ENCODE measurements around the gene CTBP2.

Gene CTBP2

DNA sequence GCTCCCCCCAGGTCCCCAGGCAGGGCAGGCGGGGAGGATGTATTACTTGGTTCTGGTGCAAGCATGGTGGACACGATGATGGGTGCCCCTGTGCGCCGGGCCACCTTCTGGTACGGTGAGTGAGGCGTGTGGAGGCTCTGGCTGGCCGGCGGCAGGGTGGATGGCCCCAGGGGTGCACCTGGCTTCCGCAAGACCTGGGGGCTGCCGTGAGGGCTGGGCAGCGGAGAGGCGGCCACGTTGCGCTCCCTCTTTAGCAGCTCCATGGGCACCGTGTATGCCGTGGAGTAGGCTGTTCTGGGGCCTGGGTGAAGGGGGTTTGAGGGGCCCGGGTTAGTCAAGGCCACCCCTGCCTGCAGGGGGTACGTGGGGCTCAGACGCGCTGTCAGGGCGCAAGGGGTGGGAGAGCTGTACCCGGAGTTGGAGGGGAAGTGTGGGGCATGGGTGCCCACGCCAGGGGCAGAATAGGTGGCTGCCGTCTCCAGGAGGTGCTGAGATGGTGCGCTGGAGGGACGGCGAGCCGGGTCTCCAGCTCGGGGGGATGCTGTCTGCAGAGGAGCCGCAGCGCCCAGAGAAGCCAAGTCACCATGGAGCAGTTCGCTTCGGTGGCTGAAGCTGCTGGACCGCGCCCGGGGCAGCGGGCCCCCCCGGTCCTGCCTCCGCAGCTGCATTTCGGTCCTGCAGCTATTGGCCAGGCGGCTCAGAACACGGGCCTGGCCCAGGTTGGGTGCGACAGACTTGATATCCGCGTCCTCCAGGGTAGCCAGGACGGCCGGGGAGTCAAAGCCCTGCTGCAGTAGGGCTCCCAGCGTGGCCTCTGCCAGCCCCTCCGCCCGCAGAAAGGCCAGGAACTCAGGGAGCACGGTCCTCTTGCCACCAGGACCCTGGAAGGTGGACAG lies 134.1 kb downstream of the CTBP2 start:
- DNase-seq (ENCODE audit: low read depth in 1 of 2, low spot score in 1 of 2) = no peak

DNA sequence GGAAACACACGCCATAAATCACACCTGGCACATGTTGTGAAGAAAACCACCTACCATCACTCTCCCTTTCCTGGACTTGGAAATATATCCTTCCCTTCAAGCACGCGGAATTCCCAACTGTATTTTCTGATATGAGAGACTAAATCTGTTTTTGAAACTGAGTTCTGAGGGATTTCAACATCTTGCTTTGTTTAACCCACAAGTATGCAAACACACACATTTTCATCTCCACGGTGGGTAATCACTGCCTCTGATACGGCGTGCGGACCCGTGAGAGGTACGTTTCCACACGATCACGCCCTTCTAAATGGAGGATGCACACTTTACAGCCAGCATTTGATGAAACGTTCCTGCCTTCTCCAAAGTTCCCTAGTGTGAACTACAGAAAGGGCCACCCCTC lies 135.0 kb downstream of the CTBP2 start:
- DNase-seq (ENCODE audit: low read depth in 1 of 2, low spot score in 1 of 2) = no peak

DNA sequence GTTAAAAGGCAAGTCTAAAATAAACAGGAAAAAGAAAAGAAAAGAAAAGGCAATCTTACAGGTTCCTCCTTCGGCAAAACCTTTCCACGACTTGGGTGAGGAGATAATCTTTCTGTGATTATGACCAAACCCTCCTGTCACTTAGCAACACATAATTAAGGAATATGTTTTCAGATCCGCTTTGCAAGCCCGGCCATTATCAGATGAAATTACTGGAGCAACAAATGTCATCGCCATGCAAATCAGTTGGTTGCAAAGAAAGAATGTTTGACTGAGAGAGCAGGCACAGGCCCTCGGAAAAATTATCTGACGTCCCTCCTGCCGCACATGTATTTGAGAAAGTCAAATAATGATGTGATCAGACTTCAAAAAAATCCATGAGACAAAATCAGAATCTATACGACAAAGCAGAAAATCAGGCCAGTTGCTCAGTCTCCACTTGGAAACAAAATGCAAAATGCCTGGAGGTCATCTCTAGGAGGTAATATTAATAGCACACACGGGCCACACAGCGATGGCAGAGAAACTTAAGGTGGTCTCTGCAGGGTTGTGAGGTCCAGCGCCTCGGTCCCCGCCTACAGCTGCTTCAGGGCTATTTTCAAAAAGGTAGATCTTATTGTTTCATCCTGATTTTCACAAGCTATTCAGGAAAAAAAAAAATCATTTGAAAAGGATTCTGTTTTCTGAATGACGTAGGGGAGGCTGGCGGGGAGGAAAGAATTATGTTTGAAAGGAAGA lies 135.7 kb downstream of the CTBP2 start:
- DNase-seq (ENCODE audit: low read depth in 1 of 2, low spot score in 1 of 2) = no peak

GRCh38 chr10:125023862-125024496 lies 136.4 kb downstream of the CTBP2 start:
- no peak for DNase-seq (ENCODE audit: low read depth in 1 of 2, low spot score in 1 of 2)

GRCh38 chr10:125023255-125023654 lies 137.1 kb downstream of the CTBP2 start:
- DNase-seq (ENCODE audit: low read depth in 1 of 2, low spot score in 1 of 2) = no peak

DNA sequence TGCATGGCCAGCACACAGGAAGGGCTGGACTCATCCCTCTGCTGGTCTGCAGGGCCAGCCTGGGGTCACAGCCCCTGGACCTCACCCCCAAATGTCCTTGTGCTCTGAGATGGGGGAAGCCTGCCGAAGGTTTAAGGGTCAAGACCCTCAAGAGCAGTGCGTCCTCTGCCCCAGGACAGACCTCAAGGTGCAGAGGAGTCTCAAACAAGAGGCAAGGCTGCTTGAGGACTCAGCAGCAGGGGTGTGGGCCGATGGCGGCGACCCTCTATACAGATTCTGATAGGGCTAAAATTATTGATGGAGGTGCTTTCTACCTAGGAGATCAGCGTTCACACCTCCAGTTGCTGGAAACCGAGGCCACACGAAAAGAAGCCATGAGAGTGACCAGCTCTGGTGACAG lies 137.7 kb downstream of the CTBP2 start:
- DNase-seq (ENCODE audit: low read depth in 1 of 2, low spot score in 1 of 2) = no peak

DNA sequence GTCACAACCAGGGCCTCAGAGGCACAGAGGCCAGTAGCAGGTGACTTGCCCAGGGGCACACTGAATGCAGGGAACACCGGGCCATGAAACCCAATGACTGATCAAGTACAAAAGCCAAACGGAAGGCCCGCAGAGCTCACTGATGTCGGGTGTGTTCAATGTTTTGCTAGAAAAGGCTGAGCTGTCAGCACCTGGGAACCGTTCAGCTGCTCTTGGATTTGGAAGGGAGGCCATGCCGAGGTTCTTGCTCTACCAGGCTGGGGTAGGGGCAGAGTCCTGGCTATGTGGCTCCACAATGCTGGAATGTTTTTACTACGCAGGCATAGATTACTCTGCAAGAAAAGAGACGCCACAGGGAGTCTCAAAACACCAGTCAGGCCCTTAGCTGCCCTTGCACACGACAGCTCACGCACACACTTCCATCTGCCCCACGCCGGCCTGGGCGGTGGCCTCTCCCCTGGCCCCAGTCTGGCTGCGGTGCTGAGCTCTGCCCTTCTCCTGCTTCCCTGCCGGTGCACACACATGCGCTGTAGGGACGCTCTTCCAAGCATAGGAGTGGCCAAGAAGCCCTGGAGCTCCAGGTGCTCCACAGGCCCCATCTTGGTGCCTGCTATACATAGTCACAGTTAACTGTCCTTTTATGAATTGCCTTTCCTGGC lies 138.5 kb downstream of the CTBP2 start:
- DNase-seq (ENCODE audit: low read depth in 1 of 2, low spot score in 1 of 2) = no peak

DNA sequence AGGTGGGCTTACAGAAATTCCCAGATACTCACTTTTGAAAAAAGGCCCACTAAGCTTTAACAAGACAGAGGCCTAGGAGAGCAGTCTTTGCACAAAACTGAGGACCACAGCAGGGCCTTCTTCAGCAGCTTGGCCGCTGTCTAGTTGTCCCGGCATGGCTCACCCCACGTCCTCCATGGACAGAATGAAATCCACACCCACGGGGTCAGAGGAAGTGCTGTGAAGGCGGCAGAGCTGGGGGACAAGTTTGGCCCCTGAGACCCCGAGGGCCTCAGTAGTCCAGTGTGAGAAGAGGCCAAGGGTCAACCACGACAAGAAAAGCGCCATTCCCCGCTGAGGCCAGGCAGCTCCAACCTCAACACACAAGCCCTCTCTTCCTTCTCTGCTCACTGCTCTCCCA lies 139.5 kb downstream of the CTBP2 start:
- DNase-seq (ENCODE audit: low read depth in 1 of 2, low spot score in 1 of 2) = no peak

DNA sequence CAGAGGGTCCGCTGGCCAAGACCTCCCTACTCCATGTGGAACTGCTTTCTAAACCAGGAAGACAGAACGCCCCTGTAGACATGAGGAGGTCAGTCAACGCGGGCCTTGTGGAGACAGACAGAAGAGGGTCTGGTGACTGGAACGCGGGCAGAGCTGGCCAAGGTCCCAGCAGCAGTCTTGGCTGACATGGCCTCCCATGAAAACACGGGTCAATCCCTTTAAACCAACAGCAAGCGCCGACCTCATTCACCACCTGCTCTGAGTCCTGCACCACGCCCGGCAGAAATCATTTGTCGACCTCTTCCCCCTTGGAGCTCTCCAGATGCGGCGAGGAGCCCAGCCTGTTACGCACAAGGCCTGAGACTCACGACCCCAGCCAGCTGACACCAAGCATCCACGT lies 140.0 kb downstream of the CTBP2 start:
- DNase-seq (ENCODE audit: low read depth in 1 of 2, low spot score in 1 of 2) = no peak

- DNase-seq (ENCODE audit: low read depth in 1 of 2, low spot score in 1 of 2) = no peak
Measured at GRCh38 chr10:125018576-125019143, 141.7 kb downstream of the CTBP2 start.

DNA sequence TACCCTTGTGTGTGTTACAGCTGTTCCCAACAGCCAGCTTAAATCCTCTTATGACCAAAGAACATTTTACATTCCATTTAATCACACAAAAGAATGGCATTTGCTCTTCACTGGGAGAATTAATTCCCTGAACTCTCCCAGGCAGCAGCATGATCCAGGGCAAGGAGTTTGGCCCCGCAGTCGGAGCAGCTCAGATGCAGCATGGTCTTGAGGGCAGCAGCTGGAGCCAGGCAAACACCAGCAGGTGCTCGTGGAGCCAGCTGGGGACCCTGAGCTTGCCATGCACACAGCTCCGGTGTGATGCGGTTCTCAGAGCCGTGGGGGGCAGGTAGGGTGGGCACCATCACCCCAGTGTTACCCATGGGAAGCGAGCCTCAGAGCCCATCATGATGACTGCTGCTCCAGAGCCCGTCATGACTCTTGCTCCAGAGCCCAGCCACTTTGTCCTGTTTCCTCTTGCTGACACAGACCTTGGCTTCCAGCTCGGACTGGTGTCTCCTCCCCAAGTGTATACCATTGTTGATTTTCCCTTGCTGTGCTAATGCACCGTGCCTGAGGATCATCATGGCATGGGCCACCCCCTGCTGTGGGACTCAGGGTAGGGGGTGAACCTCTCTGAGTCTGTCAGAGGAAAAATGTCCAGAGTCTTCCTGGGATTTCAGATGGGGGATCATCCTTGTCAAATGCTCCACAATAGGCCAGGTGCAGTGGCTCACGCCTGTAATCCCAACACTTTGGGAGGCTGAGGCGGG lies 142.6 kb downstream of the CTBP2 start:
- DNase-seq (ENCODE audit: low read depth in 1 of 2, low spot score in 1 of 2) = no peak

DNA sequence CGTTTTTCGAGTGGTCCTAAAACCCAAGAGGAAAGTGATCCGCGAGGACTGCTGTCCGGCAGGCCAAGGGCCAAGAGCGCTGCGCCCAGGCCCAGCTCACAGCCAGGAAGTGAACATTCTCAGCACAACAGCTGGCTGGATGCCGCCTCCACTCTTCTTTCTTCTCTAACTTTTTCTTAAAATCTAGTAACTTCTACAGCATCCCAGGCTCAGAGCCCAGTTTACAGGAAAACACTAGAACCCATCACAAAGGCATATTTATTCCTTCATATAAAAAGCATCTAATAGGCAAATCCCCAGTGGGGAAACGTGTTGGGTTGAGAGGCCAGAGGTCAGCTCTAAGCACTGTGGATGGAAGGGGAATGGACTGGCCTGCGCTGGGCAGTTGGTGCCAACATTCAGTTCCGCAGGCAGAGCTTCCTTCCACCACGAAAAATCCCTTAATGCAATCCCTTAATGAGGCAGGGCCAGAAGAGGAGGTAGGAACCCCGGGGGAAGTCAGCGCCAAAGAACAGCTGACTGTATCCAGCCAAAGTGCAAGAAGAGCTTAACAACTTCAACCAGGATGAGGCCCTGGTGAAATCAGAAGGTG lies 143.7 kb downstream of the CTBP2 start:
- DNase-seq (ENCODE audit: low read depth in 1 of 2, low spot score in 1 of 2) = no peak

DNA sequence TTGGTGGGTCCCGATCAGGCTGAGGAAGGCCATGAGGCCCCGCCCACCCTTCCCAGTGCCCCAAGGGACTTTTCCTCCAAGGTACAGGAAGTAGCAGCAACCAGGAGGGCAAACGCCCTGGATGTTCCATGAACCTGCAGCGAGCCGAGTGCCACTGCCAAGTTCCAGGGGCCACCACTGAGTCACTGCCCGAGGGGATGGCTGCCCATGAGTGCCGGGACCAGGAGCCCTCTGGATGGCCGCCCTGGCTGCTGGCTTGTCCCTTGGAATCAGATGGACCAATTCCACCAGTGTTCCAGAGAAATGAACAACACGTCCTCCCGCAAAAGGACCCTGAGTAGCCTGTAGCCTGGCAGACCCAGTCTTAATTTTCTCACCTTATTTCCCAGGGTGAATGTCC lies 144.2 kb downstream of the CTBP2 start:
- DNase-seq (ENCODE audit: low read depth in 1 of 2, low spot score in 1 of 2) = no peak

DNA sequence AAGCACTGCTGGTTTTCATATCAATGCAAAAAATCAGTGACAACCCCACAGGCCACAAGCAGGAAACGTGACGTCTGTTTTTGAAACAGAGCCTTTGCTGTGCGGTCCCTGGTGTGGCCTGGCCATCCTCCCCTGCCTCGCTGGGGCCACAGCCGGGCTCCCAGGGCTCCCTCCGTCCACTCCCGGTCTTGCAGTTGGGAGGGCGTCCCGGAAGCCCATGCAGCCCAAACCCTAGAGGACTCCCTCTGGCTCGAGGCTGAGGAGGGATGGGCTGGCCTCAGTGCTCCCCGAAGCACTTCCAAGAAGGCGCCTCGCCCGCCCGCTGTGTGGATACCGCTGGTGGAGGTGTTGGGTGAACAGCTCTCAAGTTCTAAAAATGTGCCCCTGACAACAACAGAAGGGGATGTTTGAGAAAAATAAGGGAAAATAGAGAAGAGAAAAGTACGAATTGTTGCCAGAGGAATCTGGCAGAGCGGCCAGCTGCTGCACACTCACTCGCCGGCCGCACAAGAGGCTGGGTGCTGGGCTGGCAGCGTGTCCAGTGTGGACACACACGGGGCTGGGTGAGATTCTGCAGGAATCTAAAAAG lies 144.9 kb downstream of the CTBP2 start:
- no peak for DNase-seq (ENCODE audit: low read depth in 1 of 2, low spot score in 1 of 2)

DNA sequence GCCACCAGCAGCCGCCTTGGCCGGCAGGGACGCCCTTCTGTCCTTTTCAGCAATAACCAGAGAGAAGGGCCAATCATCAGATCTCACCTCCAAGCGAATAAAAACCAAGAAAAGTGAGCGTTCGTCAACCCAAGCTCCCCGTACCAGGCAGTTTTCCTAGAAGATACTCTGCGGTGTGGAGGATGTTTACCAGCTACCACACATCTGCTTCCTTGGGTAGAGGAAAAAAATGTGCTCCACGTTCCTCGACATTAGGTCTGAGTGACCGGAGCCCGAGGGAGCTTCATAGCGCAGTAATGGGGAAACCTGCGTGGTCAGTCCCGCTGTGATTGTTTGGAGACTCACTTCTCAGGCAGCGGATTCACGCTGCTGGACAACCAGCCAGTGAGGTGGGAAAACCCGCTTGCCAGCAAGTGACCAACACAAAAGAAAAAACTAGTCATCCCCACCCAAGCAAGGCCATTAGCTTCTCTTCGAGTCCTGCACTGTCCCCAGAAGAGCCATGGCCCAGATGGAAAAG lies 145.5 kb downstream of the CTBP2 start:
- no peak for DNase-seq (ENCODE audit: low read depth in 1 of 2, low spot score in 1 of 2)

GRCh38 chr10:125014086-125014830 lies 146.1 kb downstream of the CTBP2 start:
- no peak for DNase-seq (ENCODE audit: low read depth in 1 of 2, low spot score in 1 of 2)

DNA sequence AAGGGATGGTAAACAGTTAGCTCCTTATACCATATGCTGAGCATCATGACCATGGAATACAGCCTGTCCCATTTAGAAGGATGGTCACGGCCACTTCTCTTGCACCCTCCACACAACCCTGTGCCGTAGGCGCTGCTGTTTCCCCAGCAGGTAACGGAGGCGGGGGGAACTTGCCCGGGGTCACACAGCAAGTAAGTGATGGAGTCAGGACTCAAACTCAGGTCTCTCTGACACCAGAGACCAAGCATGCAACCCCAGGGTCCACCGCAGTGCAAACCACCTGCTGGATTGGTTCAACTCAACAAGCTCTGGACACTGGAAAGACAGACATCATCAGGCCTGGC lies 146.9 kb downstream of the CTBP2 start:
- no peak for DNase-seq (ENCODE audit: low read depth in 1 of 2, low spot score in 1 of 2)

DNA sequence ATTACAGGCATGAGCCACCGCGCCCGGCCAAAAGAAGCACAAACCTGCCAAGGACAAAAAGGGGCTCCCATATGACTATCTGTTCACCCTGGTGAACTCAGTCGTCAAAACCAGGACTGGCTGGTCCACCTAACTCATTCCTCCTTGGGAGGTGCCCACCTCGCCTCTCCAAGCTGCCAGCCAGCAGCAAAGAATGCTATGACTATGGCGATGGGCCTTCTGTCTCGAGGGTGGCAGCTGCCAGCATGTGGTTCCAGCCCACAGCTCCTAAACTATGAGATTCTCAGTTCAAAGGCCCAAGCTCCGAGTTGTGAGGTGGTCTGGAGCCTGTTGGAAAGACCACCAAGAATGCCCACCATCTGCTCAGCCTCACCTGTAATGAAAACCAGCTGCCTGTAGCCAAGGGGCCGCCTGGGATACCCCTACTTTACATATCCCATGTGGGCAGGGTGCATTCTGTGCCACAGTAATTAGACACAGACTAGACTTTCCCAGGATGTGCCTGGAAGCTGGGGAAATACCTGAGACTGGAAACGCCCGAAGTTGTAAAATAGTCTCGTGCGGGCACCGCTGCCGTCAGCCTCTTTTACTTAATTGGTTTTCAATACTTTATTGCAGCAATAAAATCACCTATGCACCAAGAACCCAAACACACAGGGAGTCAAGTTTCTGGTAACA lies 147.4 kb downstream of the CTBP2 start:
- no peak for DNase-seq (ENCODE audit: low read depth in 1 of 2, low spot score in 1 of 2)

Measured in activated CD4-positive, alpha-beta T cell treated with anti-CD3 and anti-CD28 coated beads, Interleukin-2, amount 50 U/mL, for 24 hours (primary cell).